Heart left ventricle (tissue), 16 donors: ENCODE data around the gene SFR1. TPM values are rescaled to one million over a fixed set of nuclear protein-coding genes. Genes with fewer than 3 reads are reported as not detected.

Experiments
- ATAC-seq, 4 donors: fragments of 200-7000 bp; cut with Tn5 transposase; one replicate each; pipeline ENCODE4 v1.9.1; 2020 to 2022; ENCODE audit warnings: moderate library complexity in 4 of 4, mild to moderate bottlenecking in 3 of 4, moderate number of reproducible peaks in 1 of 4
- DNase-seq, 5 donors: peaks; one replicate each; pipeline ENCODE4 v3.0.0-alpha.2; 2020
- H3K27ac ChIP-seq, 12 donors: fragments of 200-600 bp; sonication (generic) in 4 of 12; one replicate each; pipeline versions ENCODE4 v1.5.0 to v1.8.0; 2016 to 2022; ENCODE audit warnings: mild to moderate bottlenecking in 2 of 12
- H3K27me3 ChIP-seq, 9 donors: fragments of 200-600 bp; sonication (generic) in 2 of 9; one replicate each; pipeline versions ENCODE4 v1.5.1 to v1.8.0; 2016 to 2022; ENCODE audit warnings: mild to moderate bottlenecking in 3 of 9
- H3K36me3 ChIP-seq, 9 donors: fragments of 200-600 bp; sonication (generic) in 2 of 9; one replicate each; pipeline versions ENCODE4 v1.5.0 to v1.8.0; 2018 to 2022; ENCODE audit warnings: mild to moderate bottlenecking in 2 of 9
- H3K4me1 ChIP-seq, 12 donors: fragments of 200-600 bp; sonication (generic) in 4 of 12; one replicate each; pipeline versions ENCODE4 v1.5.0 to v1.8.0; 2016 to 2022; ENCODE audit warnings: mild to moderate bottlenecking in 3 of 12
- H3K4me3 ChIP-seq, 12 donors: fragments of 200-600 bp; sonication (generic) in 4 of 12; one replicate each; pipeline versions ENCODE4 v1.5.0 to v1.8.0; 2017 to 2022; ENCODE audit warnings: mild to moderate bottlenecking in 9 of 12, moderate library complexity in 4 of 12
- H3K9me3 ChIP-seq, 12 donors: fragments of 200-600 bp; sonication (generic) in 4 of 12; one replicate each; pipeline versions ENCODE4 v1.5.0 to v1.8.0; 2016 to 2022; ENCODE audit warnings: mild to moderate bottlenecking in 1 of 12
- POLR2A ChIP-seq, 2 donors: fragments of 450-650 bp; IDR thresholded peaks; one replicate each; pipeline ENCODE4 v1.6.1; 2017; ENCODE audit warnings: antibody characterized with exemption in 2 of 2, mild to moderate bottlenecking in 2 of 2, moderate library complexity in 2 of 2
- WGBS, 4 donors: extraction: QIAGEN DNeasy Blood & Tissue Kit in 2 of 4; methylation state at CpG; one replicate each; pipeline versions ENCODE4 v1.1.5 to v1.1.7; 2013 to 2018; 5-methylcytosine and 5-hydroxymethylcytosine counted together
- intact Hi-C, 10 donors: fragments of 100-400 bp; cut with DNase I; formaldehyde crosslinking; loops; one replicate each; pipeline versions ENCODE4 v1.11.1 to v1.14.2; 2022
- polyA plus RNA-seq, 2 donors: library from polyadenylated mRNA; stranded (reverse); fragments of 200-250 nt; gene quantifications; one replicate each; pipeline ENCODE4 v1.2.3, GENCODE V29; 2013
- total RNA-seq, 9 donors: library from RNA; depleted of rRNA in 2 of 9; stranded (reverse); fragments of >200 nt in 2 of 9; fragmentation: NEBNext Ultra II Directional in 3 of 9; extraction: Animal tissue kit (Norgen Biotek cat#: 25700) in 3 of 9; gene quantifications; one replicate each; pipeline versions ENCODE4 v1.1.0 to v1.2.4, GENCODE V29; 2016 to 2023
- TF ChIP-seq, protein P1 (sequence below), 12 donors: fragments of 200-600 bp; sonication (generic) in 4 of 12; IDR thresholded peaks; one replicate each; pipeline versions ENCODE4 v1.5.0 to v1.8.0; 2018 to 2022; ENCODE audit warnings: antibody characterized with exemption in 12 of 12, mild to moderate bottlenecking in 5 of 12
- donor health status: ischemic (EF 13 %, LVEDD 7.1; RV severe dilation, severe dysfunction).
- donor health status: healthy with polysubstance abuse.
- donor health status: DM: no; HTN: yes; CAD: no.
- donor health status: DM: no; HTN: no; CAD: no.
- donor health status: ischemic (EF 25% LVEDD 6.9; RV normal size, moderate dysfunction).
- donor health status: ischemic (EF 25% LVEDD 5.7; RV mildly dilated, moderate dysfunction).
- donor health status: healthy.
- donor health status: DM: yes; HTN: yes; CAD: no.
- donor health status: ischemic (EF 35%, LVEDD 5.7; RV mildly dilated, moderate dysfunction).
- donor health status: nonischemic (EF 11% LVEDD 7.7; RV severe dilation, severe dysfunction).
- donor health status: DM: yes; HTN: yes; CAD: no.
- donor health status: PGD.
- donor health status: ischemic (EF 29% LVEDD 5.4; RV normal size, mild dysfunction).
- donor health status: nonischemic (EF 23%, LVEDD 6.1; RV moderate dilation, normal function).

SFR1 gene
- total and polyA plus RNA-seq, 11 donors = 5.4 to 10.1 (median 7.6) TPM

DNA sequence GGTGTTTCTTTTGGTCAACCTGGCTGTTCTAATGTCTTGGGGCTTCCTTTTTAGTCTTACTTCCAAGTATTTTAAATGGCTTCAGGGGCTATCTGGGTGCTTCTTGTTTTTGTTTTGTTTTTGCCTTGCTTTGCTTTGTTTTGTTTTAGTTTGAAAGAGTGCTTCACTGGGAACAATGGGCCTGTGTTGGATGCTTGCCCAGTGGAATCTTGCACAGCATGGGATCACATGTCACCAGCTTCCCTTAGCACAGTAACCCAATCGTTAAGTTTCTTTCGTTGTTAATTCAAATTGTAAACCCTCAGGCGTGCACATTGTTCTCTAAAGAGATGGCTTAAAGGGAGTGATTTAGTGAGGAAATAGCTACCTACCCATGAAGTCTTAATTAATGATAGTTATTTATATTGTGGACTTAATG, 45.2 kb upstream of the SFR1 start:
- no peaks in the 10 kb centered on the region for H3K9me3 ChIP-seq
- ATAC-seq = peak; percentile 67 to 96 (median 80)
- TF ChIP-seq, protein P1, sequence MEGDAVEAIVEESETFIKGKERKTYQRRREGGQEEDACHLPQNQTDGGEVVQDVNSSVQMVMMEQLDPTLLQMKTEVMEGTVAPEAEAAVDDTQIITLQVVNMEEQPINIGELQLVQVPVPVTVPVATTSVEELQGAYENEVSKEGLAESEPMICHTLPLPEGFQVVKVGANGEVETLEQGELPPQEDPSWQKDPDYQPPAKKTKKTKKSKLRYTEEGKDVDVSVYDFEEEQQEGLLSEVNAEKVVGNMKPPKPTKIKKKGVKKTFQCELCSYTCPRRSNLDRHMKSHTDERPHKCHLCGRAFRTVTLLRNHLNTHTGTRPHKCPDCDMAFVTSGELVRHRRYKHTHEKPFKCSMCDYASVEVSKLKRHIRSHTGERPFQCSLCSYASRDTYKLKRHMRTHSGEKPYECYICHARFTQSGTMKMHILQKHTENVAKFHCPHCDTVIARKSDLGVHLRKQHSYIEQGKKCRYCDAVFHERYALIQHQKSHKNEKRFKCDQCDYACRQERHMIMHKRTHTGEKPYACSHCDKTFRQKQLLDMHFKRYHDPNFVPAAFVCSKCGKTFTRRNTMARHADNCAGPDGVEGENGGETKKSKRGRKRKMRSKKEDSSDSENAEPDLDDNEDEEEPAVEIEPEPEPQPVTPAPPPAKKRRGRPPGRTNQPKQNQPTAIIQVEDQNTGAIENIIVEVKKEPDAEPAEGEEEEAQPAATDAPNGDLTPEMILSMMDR (IDR thresholded peaks at IDR 0.05) = no peak
- no peak for TF ChIP-seq POLR2A (IDR thresholded peaks at IDR 0.05)
- no peak overlapping the region for H3K4me3 ChIP-seq
- DNase-seq = peak in 4 of 5 donors; percentile 67 to 81 (median 70)
- WGBS, 4 donors = 16 to 26% (median 21%) methylated on average over 3 of the region's 3 CpGs
- no peaks in the 10 kb centered on the region for H3K36me3 ChIP-seq
- H3K27me3 ChIP-seq = no peaks in the 10 kb centered on the region
- H3K27ac ChIP-seq = peak overlapping the region in 8 of 12 donors; percentile 27 to 71 (median 46)
- intact Hi-C loops = loop anchor here in 1 of 10 donors (5.0 kb wide), 1 partner anchor 184 kb away; no protein-coding TSS in a partner anchor
- peaks cover 0 to 19% (median 7%) of the 10 kb centered on the region in 12 donors for H3K4me1 ChIP-seq

DNA sequence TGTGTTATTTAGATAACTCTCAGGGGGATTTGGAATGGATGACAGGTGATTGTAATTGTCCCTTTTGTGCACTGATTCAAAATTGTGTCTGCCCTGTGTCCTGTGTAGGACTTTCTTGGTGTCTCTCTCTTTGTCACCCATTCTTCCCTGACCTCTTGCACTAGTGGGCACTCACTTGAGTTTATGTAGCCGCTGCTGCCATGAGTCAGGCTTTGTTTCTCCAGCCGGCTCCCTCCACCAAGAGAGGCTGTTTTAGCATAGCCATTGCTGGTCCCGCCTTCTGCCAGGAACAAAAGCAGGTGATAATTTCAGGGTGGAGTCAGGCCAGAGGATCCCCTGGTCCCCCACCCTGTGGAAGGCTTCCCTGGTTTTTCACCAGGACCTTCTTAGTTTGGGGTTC, 44.7 kb upstream of the SFR1 start:
- Histone ChIP-seq H3K4me3 (no peak overlapping the region), H3K4me1 (peaks cover 0 to 19% (median 7%) of the 10 kb centered on the region in 12 donors), H3K27me3 (no peaks in the 10 kb centered on the region), H3K9me3 (no peaks in the 10 kb centered on the region), H3K27ac (peak overlapping the region in 4 of 12 donors; percentile 14 to 71 (median 50)), H3K36me3 (no peaks in the 10 kb centered on the region)
- intact Hi-C loops = loop anchor here in 1 of 10 donors (5.0 kb wide), 1 partner anchor 185 kb away; no protein-coding TSS in a partner anchor
- WGBS, 4 donors = 70 to 86% (median 74%) methylated on average over 3 of the region's 3 CpGs
- peak in 1 of 4 donors; percentile 22 for ATAC-seq
- TF ChIP-seq POLR2A (IDR thresholded peaks at IDR 0.05) = no peak
- TF ChIP-seq, protein P1 (IDR thresholded peaks at IDR 0.05) = no peak
- no peak for DNase-seq

DNA sequence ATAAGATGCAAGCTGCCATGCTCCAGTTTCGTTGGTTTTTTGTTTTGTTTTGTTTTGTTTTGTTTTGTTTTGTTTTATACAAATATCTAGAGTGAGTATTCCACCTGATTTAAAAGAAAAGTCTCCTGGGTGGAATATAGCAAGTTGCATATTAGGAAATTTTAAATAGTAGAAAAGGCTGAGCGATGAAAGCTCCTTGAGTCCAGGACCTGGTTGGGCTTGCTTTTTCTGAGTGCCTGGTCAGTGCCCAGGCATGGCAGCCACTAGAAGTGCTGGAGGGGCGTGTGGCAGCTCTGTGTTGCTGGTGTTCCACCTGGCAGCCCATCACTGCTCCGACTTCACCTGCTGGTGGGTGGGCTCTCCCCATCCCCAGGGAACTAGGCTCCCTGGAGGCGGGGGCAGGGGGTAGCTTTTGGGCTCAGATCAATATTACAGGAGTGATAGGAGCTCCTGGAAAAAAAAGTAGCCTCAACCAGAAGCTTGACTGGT, 44.3 kb upstream of the SFR1 start:
- WGBS, 4 donors = 84 to 91% (median 87%) methylated on average over 5 of the region's 5 CpGs
- no peak for ATAC-seq

DNA sequence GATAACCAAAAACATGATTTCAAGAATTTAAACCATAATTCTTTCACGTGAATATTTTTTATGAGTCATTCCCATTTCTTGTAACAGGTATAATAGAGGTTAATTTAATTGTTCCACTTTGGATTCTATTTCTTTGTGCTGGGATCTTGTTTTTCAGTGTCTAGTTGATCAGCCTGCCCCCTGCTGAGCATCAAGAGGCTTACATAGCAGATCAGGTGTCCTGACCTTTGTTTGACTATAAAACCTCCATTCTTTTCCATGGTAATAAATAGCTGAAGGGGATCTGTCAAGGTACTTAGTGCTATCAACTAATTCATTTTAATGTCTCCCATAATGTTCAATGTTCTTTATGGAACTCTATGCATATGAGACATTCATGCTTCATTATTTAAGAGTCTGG, 41.2 kb upstream of the SFR1 start:
- DNase-seq (no peak), ATAC-seq (no peak)
- Histone ChIP-seq H3K4me1 (peaks cover 0 to 19% (median 7%) of the 10 kb centered on the region in 12 donors), H3K27me3 (no peaks in the 10 kb centered on the region), H3K27ac (no peak overlapping the region), H3K4me3 (no peak overlapping the region), H3K36me3 (no peaks in the 10 kb centered on the region), H3K9me3 (no peaks in the 10 kb centered on the region)
- WGBS, 4 donors = 39 to 75% (median 53%) methylated on average over 1 of the region's 1 CpG
- intact Hi-C loops = no loop called here
- TF ChIP-seq, protein P1 (IDR thresholded peaks at IDR 0.05) = peak in 7 of 12 donors; percentile 6 to 56 (median 38)
- no peak for TF ChIP-seq POLR2A (IDR thresholded peaks at IDR 0.05)

More for the DNA sequence above, 44.3 kb upstream of the SFR1 start:
- DNase-seq = no peak
- H3K27ac ChIP-seq = peak overlapping the region in 2 of 12 donors; percentile 56 to 71
- no peaks in the 10 kb centered on the region for H3K27me3 ChIP-seq
- no peaks in the 10 kb centered on the region for H3K9me3 ChIP-seq
- H3K4me1 ChIP-seq = peaks cover 0 to 19% (median 7%) of the 10 kb centered on the region in 12 donors
- no peak for TF ChIP-seq POLR2A (IDR thresholded peaks at IDR 0.05)
- TF ChIP-seq, protein P1 (IDR thresholded peaks at IDR 0.05) = no peak
- H3K36me3 ChIP-seq = no peaks in the 10 kb centered on the region
- no peak overlapping the region for H3K4me3 ChIP-seq
- intact Hi-C loops = loop anchor here in 1 of 10 donors (5.0 kb wide), 1 partner anchor 185 kb away; no protein-coding TSS in a partner anchor
